Fibroblast of skin of abdomen (primary cell): ENCODE results near the gene NEIL1.
A peak's percentile ranks its signal among the peaks of the same experiment; 100 is the strongest.

Experiments
- DNase-seq: peaks from one replicate; pipeline ENCODE4 v3.0.0-alpha.2; 2013

The NEIL1 gene

GRCh38 chr15:75357976-75358673 is 11.3 kb downstream of the NEIL1 start:
- no peak for DNase-seq

GRCh38 chr15:75358771-75359536 is 12.1 kb downstream of the NEIL1 start:
- DNase-seq: no peak

GRCh38 chr15:75359537-75360250 is 12.9 kb downstream of the NEIL1 start:
- DNase-seq: no peak

- DNase-seq: no peak
Observed at GRCh38 chr15:75360391-75360790, 13.6 kb downstream of the NEIL1 start.

- no peak for DNase-seq
Observed at GRCh38 chr15:75360856-75361255, 14.0 kb downstream of the NEIL1 start.

GRCh38 chr15:75361361-75361988 is 14.6 kb downstream of the NEIL1 start:
- no peak for DNase-seq

- DNase-seq: no peak
Observed at GRCh38 chr15:75361989-75362641, 15.3 kb downstream of the NEIL1 start.

GRCh38 chr15:75362642-75363249 is 15.9 kb downstream of the NEIL1 start:
- no peak for DNase-seq

- DNase-seq: no peak
Observed at GRCh38 chr15:75363786-75364185, 16.9 kb downstream of the NEIL1 start.

- DNase-seq: no peak
Observed at GRCh38 chr15:75364881-75365280, 18.0 kb downstream of the NEIL1 start.

- no peak for DNase-seq
Observed at GRCh38 chr15:75366163-75366562, 19.3 kb downstream of the NEIL1 start.

- no peak for DNase-seq
Observed at GRCh38 chr15:75367006-75367405, 20.2 kb downstream of the NEIL1 start.

GRCh38 chr15:75367406-75367912 is 20.6 kb downstream of the NEIL1 start:
- no peak for DNase-seq

GRCh38 chr15:75367913-75368688 is 21.3 kb downstream of the NEIL1 start, which contains the start of gene MAN2C1:
MAN2C1 (minus strand) TSS chr15:75368607; CDS start chr15:75368583, 24 bp downstream.
- DNase-seq: peak; percentile 93

- no peak for DNase-seq
Observed at GRCh38 chr15:75368689-75369239, 21.9 kb downstream of the NEIL1 start.

- DNase-seq: no peak
Observed at GRCh38 chr15:75369897-75370581, 23.2 kb downstream of the NEIL1 start.

- no peak for DNase-seq
Observed at GRCh38 chr15:75371486-75371885, 24.6 kb downstream of the NEIL1 start.

- no peak for DNase-seq
Observed at GRCh38 chr15:75371901-75372688, 25.3 kb downstream of the NEIL1 start.

- no peak for DNase-seq
Observed at GRCh38 chr15:75380773-75381172, 33.9 kb downstream of the NEIL1 start.
